ENCODE data around the gene ARHGAP10. TPM values are rescaled to one million over a fixed set of nuclear protein-coding genes. Genes with fewer than 3 reads are reported as not detected.

Gene ARHGAP10
- total and polyA plus RNA-seq, 10 of the 15 experiments (the other 5 are each of a cell fraction or from before 2014, with no cell fraction given), result 1.3 to 25.8 (median 17.2) TPM

DNA sequence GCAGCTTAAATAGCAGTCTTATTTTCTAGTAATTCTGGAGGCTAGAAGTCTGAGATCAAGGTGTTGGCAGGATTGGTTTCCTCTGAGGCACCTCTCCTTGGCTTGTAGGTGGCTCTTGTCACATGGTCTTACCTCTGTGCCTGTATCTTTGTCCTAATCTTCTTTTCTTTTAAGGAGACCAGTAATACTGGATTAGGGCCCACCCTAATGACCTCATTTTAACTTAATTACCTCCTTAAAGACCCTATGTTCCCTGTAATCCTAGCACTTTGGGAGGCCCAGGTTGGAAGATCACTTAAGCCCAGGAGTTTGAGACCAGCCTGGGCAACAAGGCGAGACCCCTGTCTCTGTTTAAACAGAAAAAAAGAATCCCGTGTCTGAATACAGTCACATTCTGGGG is 38.9 kb downstream of the ARHGAP10 start:
- H4K20me1 ChIP-seq (ENCODE audit: control insufficient read depth, insufficient read depth), result no peaks in the 10 kb centered on the region
- H3K4me3 ChIP-seq, result no peak overlapping the region
- DNase-seq (ENCODE audit: low read depth, low spot score) (no peak), ATAC-seq (no peak), FAIRE-seq (no peak)
- BruUV-seq (replicated peaks), result no TSS peak
- intact Hi-C loops (cut with micrococcal nuclease; ENCODE audit: unreplicated experiment) (no loop called here), in situ Hi-C loops (cut with MboI) (no loop called here)
- peaks cover 67% of the 10 kb centered on the region for H3K79me2 ChIP-seq (ENCODE audit: control insufficient read depth, insufficient read depth, low read length)
- RAD21 ChIA-PET (ENCODE audit: unreplicated experiment), result interaction anchor here (0.9 to 1.1 kb wide), 4 partner anchors 9 to 96 kb away, joined by 3 to 5 read pairs (median 4); no protein-coding TSS in a partner anchor
- H3K4me2 ChIP-seq (ENCODE audit: control insufficient read depth, insufficient read depth), result no peak overlapping the region
- TF ChIP-seq MEF2B (IDR thresholded peaks at IDR 0.05; ENCODE audit: partially characterized antibody, poor library complexity, severe bottlenecking), result no peak
- no peak for TF ChIP-seq ZNF622 (IDR thresholded peaks at IDR 0.05)
- TF ChIP-seq ATF7 (IDR thresholded peaks at IDR 0.05; ENCODE audit: low read depth), result no peak
- TF ChIP-seq BCL11A (IDR thresholded peaks at IDR 0.05; ENCODE audit: low read depth, low read length), result no peak
- TF ChIP-seq, protein P1, sequence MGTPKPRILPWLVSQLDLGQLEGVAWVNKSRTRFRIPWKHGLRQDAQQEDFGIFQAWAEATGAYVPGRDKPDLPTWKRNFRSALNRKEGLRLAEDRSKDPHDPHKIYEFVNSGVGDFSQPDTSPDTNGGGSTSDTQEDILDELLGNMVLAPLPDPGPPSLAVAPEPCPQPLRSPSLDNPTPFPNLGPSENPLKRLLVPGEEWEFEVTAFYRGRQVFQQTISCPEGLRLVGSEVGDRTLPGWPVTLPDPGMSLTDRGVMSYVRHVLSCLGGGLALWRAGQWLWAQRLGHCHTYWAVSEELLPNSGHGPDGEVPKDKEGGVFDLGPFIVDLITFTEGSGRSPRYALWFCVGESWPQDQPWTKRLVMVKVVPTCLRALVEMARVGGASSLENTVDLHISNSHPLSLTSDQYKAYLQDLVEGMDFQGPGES (IDR thresholded peaks at IDR 0.05), result no peak
- no peak for TF ChIP-seq CBX5 (IDR thresholded peaks at IDR 0.05; ENCODE audit: low read depth)
- TF ChIP-seq PAX5 (IDR thresholded peaks at IDR 0.05; ENCODE audit: borderline replicate concordance, low read depth, low read length), result no peak
- no peak for TF ChIP-seq NFIC (IDR thresholded peaks at IDR 0.05; ENCODE audit: low read depth, low read length)
- TF ChIP-seq, protein P2, sequence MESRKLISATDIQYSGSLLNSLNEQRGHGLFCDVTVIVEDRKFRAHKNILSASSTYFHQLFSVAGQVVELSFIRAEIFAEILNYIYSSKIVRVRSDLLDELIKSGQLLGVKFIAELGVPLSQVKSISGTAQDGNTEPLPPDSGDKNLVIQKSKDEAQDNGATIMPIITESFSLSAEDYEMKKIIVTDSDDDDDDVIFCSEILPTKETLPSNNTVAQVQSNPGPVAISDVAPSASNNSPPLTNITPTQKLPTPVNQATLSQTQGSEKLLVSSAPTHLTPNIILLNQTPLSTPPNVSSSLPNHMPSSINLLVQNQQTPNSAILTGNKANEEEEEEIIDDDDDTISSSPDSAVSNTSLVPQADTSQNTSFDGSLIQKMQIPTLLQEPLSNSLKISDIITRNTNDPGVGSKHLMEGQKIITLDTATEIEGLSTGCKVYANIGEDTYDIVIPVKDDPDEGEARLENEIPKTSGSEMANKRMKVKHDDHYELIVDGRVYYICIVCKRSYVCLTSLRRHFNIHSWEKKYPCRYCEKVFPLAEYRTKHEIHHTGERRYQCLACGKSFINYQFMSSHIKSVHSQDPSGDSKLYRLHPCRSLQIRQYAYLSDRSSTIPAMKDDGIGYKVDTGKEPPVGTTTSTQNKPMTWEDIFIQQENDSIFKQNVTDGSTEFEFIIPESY (IDR thresholded peaks at IDR 0.05), result no peak
- TF ChIP-seq MTA2 (IDR thresholded peaks at IDR 0.05; ENCODE audit: low read depth), result no peak
- TF ChIP-seq RBBP5 (conservative IDR thresholded peaks at IDR 0.05), result no peak
- TF ChIP-seq ZZZ3 (IDR thresholded peaks at IDR 0.05; ENCODE audit: control insufficient read depth, insufficient read length, low read depth), result no peak
- no peak for TF ChIP-seq SREBF1 (IDR thresholded peaks at IDR 0.05; ENCODE audit: low read length)
- 75% methylated on average over 2 of the region's 2 CpGs for WGBS (ENCODE audit: insufficient coverage, insufficient replicate concordance, low lambda C conversion rate, missing lambda C conversion rate)
- SMC1A ChIA-PET (ENCODE audit: uncharacterized antibody, unreplicated experiment), result interaction anchor here (0.7 to 1.7 kb wide), 5 partner anchors 9 to 96 kb away, joined by 3 to 9 read pairs (median 4); no protein-coding TSS in a partner anchor
- POLR2A ChIA-PET, result interaction anchor here (0.7 to 1.1 kb wide), 3 partner anchors 18 to 44 kb away, joined by 3 to 4 read pairs (median 3); partner anchors contain the start of gene ARHGAP10
- peaks cover 0 to 5% of the 10 kb centered on the region in 2 experiments; a peak in 2 of 4 replicates for H3K36me3 ChIP-seq (ENCODE audit: control insufficient read depth in 2 of 2, insufficient read depth in 2 of 2, low read length in 1 of 2)
- no peak overlapping the region for H2AFZ ChIP-seq (ENCODE audit: control insufficient read depth, low read depth, low read length)
- no peak overlapping the region for H3K9ac ChIP-seq (ENCODE audit: control insufficient read depth, insufficient read depth, low read length)
- CTCF ChIA-PET, result interaction anchor here (1.1 kb wide), 1 partner anchor 9 kb away, joined by 3 read pairs; no protein-coding TSS in a partner anchor
- peaks cover 20% of the 10 kb centered on the region for H3K4me1 ChIP-seq (ENCODE audit: control insufficient read depth, insufficient read depth, low read length)
- no peak overlapping the region for H3K27ac ChIP-seq (ENCODE audit: control insufficient read depth, insufficient read depth)
- no peaks in the 10 kb centered on the region; the same call in 2 of the 3 replicates for H3K9me3 ChIP-seq (replicated peaks; ENCODE audit: control insufficient read depth, insufficient read depth, low read length)
- H3K27me3 ChIP-seq (replicated peaks in 1 of 2; ENCODE audit: control insufficient read depth in 2 of 2, insufficient read depth in 2 of 2, low read length in 1 of 2), result no peaks in the 10 kb centered on the region

Data from GM12878 (cell line).